Uterus (tissue), 2 donors: ENCODE data around the gene LRRK2.

Experiments
- CTCF ChIP-seq, 4 experiments: fragments of 200-600 bp in 2 of 4; fragments of 450-650 bp in 2 of 4; sonication (generic) in 2 of 4; IDR thresholded peaks; one replicate each; pipeline ENCODE4 v1.5.1; 2016 to 2019; ENCODE audit warnings: antibody characterized with exemption in 4 of 4, mild to moderate bottlenecking in 2 of 4, moderate library complexity in 1 of 4
- POLR2A ChIP-seq, 2 donors: fragments of 450-650 bp; IDR thresholded peaks; one replicate each; pipeline ENCODE4 v1.6.1; 2016; ENCODE audit warnings: antibody characterized with exemption in 2 of 2, mild to moderate bottlenecking in 1 of 2, moderate library complexity in 1 of 2

- TF ChIP-seq CTCF (IDR thresholded peaks at IDR 0.05) (no peak), POLR2A (IDR thresholded peaks at IDR 0.05) (no peak)
Observed at GRCh38 chr12:40208707-40209446, 15.9 kb upstream of the LRRK2 start.
